HepG2 (cell line): ENCODE data around the gene NKD2.

Experiments used
- EZH2 ChIP-seq: conservative IDR thresholded peaks from 2 replicates; pipeline ENCODE4 v1.6.1; 2012; ENCODE audit warnings: mild to moderate bottlenecking, low read depth, low read length, moderate library complexity
- HOXA7 ChIP-seq: sonication (generic); formaldehyde crosslinking; IDR thresholded peaks from 2 replicates; pipeline ENCODE4 v1.8.1; 2022; ENCODE audit warnings: mild to moderate bottlenecking, missing genetic modification reagents, moderate library complexity
- NR2C2 ChIP-seq: sonication (generic); formaldehyde crosslinking; IDR thresholded peaks from 2 replicates; pipeline ENCODE4 v1.4.0; 2020; ENCODE audit warnings: missing genetic modification reagents, mild to moderate bottlenecking, moderate library complexity, borderline replicate concordance
- ZNF3 ChIP-seq: IDR thresholded peaks from 2 replicates; pipeline ENCODE4 v1.7.0; 2017; ENCODE audit warnings: inconsistent platforms
- ZNF564 ChIP-seq: sonication (generic); formaldehyde crosslinking; IDR thresholded peaks from 2 replicates; pipeline ENCODE4 v1.8.1; 2023; ENCODE audit warnings: mild to moderate bottlenecking, missing genetic modification reagents

DNA sequence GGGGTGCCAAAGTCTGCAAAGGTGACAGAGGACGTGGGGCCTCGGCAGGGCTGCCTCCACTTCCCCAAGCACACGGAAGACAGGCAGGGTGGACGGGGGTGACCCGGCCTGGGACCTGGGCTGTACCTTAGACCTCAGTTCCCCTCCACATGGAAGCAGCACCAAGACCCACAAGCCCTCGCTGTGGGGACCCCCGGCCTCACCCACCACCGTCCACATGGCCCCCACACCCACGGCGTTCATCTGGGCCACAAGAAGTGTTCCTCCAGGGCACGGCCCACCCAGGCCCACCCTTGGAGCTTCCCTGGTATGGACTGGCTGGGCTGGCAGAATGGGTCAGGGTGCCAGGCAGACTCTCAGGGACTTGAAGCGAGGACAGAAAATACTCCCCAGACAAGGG lies 45.8 kb upstream of the NKD2 start:
- no peak for TF ChIP-seq EZH2
- no peak for TF ChIP-seq ZNF3 (CRISPR knock-in tag)
- no peak for TF ChIP-seq NR2C2 (CRISPR knock-in tag)
- no peak for TF ChIP-seq ZNF564 (CRISPR knock-in tag)
- no peak for TF ChIP-seq HOXA7 (CRISPR knock-in tag)
